ENCODE measurements around the gene MOCS2. TPM values are rescaled to one million over a fixed set of nuclear protein-coding genes. Genes with fewer than 3 reads are reported as not detected.

MOCS2 gene
- total RNA-seq, 1 experiment from 2014 or later: 23.6 TPM

- peaks cover 23% of the 10 kb centered on the region for H3F3A ChIP-seq (ENCODE audit: insufficient read depth, low read depth)
- H3K9me3 ChIP-seq (ENCODE audit: insufficient read depth, low read depth): no peaks in the 10 kb centered on the region
- peaks cover 38% of the 10 kb centered on the region for H3K36me3 ChIP-seq (ENCODE audit: low read depth)
- ChIA-PET CTCF (no interaction called here), POLR2A (ENCODE audit: unreplicated experiment) (no interaction called here)
- no peaks in the 10 kb centered on the region for H3K79me2 ChIP-seq (ENCODE audit: low read depth)
- no TSS peak for BruUV-seq (replicated peaks)
- intact Hi-C loops (cut with micrococcal nuclease; ENCODE audit: unreplicated experiment): no loop called here
- H3K9me2 ChIP-seq (ENCODE audit: insufficient read depth): no peaks in the 10 kb centered on the region
- no peak overlapping the region for H3K4me3 ChIP-seq
- no peaks in the 10 kb centered on the region for H4K20me1 ChIP-seq (ENCODE audit: insufficient read depth)
- DNase-seq: no peak
- no peaks in the 10 kb centered on the region for H3K27me3 ChIP-seq (ENCODE audit: insufficient read depth, low read depth)
- H3K27ac ChIP-seq: peak overlapping the region; percentile 23; the same call in 1 of the 2 replicates
- TF ChIP-seq CTCF (conservative IDR thresholded peaks at IDR 0.05) (no peak), EZH2 (IDR thresholded peaks at IDR 0.05; ENCODE audit: low read depth) (no peak)
- H3K4me1 ChIP-seq (replicated peaks; ENCODE audit: insufficient read depth): peaks cover 11% of the 10 kb centered on the region; the same call in 1 of the 2 replicates
- H3K4me2 ChIP-seq: no peak overlapping the region
- no peak overlapping the region for H2AFZ ChIP-seq
These were observed 20.0 kb downstream of the MOCS2 start for GRCh38 chr5:53089481-53089991.

GRCh38 chr5:53087621-53088121 lies 21.9 kb downstream of the MOCS2 start:
- H3K79me2 ChIP-seq (ENCODE audit: low read depth): no peaks in the 10 kb centered on the region
- no peaks in the 10 kb centered on the region for H4K20me1 ChIP-seq (ENCODE audit: insufficient read depth)
- H3K27me3 ChIP-seq (ENCODE audit: insufficient read depth, low read depth): no peaks in the 10 kb centered on the region
- H3K9me2 ChIP-seq (ENCODE audit: insufficient read depth): no peaks in the 10 kb centered on the region
- intact Hi-C loops (cut with micrococcal nuclease; ENCODE audit: unreplicated experiment): no loop called here
- no peak overlapping the region for H3K4me3 ChIP-seq
- POLR2A ChIA-PET (ENCODE audit: unreplicated experiment): interaction anchor here (0.7 kb wide), 1 partner anchor 9 kb away, joined by 17 read pairs; no protein-coding TSS in a partner anchor
- BruUV-seq (replicated peaks): no TSS peak
- no peaks in the 10 kb centered on the region for H3K9me3 ChIP-seq (ENCODE audit: insufficient read depth, low read depth)
- H3K4me2 ChIP-seq: no peak overlapping the region
- H3K27ac ChIP-seq: no peak overlapping the region
- H3K4me1 ChIP-seq (replicated peaks; ENCODE audit: insufficient read depth): peaks cover 11% of the 10 kb centered on the region; the same call in 1 of the 2 replicates
- no peak for TF ChIP-seq EZH2 (IDR thresholded peaks at IDR 0.05; ENCODE audit: low read depth)
- no peak for TF ChIP-seq CTCF (conservative IDR thresholded peaks at IDR 0.05)
- H3K36me3 ChIP-seq (ENCODE audit: low read depth): peaks cover 53% of the 10 kb centered on the region
- no peak overlapping the region for H2AFZ ChIP-seq
- CTCF ChIA-PET: interaction anchor here (0.6 kb wide), 1 partner anchor 98 kb away, joined by 3 read pairs; the partner anchor contains the start of gene ITGA2
- peaks cover 22% of the 10 kb centered on the region for H3F3A ChIP-seq (ENCODE audit: insufficient read depth, low read depth)
- DNase-seq: no peak

- TF ChIP-seq EZH2 (IDR thresholded peaks at IDR 0.05; ENCODE audit: low read depth) (no peak), CTCF (conservative IDR thresholded peaks at IDR 0.05) (no peak)
- H3K4me2 ChIP-seq: no peak overlapping the region
- no peaks in the 10 kb centered on the region for H3K9me3 ChIP-seq (ENCODE audit: insufficient read depth, low read depth)
- H3K79me2 ChIP-seq (ENCODE audit: low read depth): no peaks in the 10 kb centered on the region
- H3F3A ChIP-seq (ENCODE audit: insufficient read depth, low read depth): peaks cover 22% of the 10 kb centered on the region
- no peaks in the 10 kb centered on the region for H3K27me3 ChIP-seq (ENCODE audit: insufficient read depth, low read depth)
- no peaks in the 10 kb centered on the region for H4K20me1 ChIP-seq (ENCODE audit: insufficient read depth)
- POLR2A ChIA-PET (ENCODE audit: unreplicated experiment): no interaction called here
- DNase-seq: no peak
- no peaks in the 10 kb centered on the region for H3K9me2 ChIP-seq (ENCODE audit: insufficient read depth)
- BruUV-seq (replicated peaks): no TSS peak
- no peak overlapping the region for H3K4me3 ChIP-seq
- peaks cover 55% of the 10 kb centered on the region for H3K36me3 ChIP-seq (ENCODE audit: low read depth)
- no peak overlapping the region for H3K27ac ChIP-seq
- intact Hi-C loops (cut with micrococcal nuclease; ENCODE audit: unreplicated experiment): no loop called here
- no peak overlapping the region for H2AFZ ChIP-seq
- CTCF ChIA-PET: no interaction called here
- peaks cover 11% of the 10 kb centered on the region; the same call in 1 of the 2 replicates for H3K4me1 ChIP-seq (replicated peaks; ENCODE audit: insufficient read depth)
These were observed 22.4 kb downstream of the MOCS2 start for GRCh38 chr5:53087171-53087570.
